K562 (cell line): ENCODE data around the gene ATP23. TPM values are rescaled to one million over a fixed set of nuclear protein-coding genes. Genes with fewer than 3 reads are reported as not detected.

Experiments used
- ATAC-seq: fragments of 200-7000 bp; cut with Tn5 transposase; 3 replicates; pipeline ENCODE4 v1.9.1; 2020; ENCODE audit warnings: moderate library complexity
- BruUV-seq: library from RNA; stranded (reverse); fragments of 400-500 nt; replicated peaks from 2 replicates; lab custom pipeline; 2021; lab: Mats Ljungman, UMichigan
- CTCF ChIA-PET: fragments of 300-600 bp; formaldehyde crosslinking; extraction: SDS; loops from one replicate; lab custom pipeline; 2021; ENCODE audit warnings: low intra/inter-chr PET ratio; lab: Yijun Ruan, JAX
- POLR2A ChIA-PET: fragments of 300-600, 350-650 bp; sonication (Branson Sonifier 250); formaldehyde crosslinking; extraction: SDS; loops from one replicate; lab custom pipeline; 2021; ENCODE audit warnings: antibody characterized with exemption, inconsistent platforms; lab: Yijun Ruan, JAX
- DNase-seq, 4 experiments: peaks; one replicate each; pipeline versions ENCODE4 v3.0.0 to v3.0.0-alpha.2; 2011 to 2018; ENCODE audit warnings: low spot score in 3 of 4, mixed read lengths in 3 of 4; ENCODE audit errors: extremely low read depth in 1 of 4
- FAIRE-seq: peaks from 2 replicates; lab custom pipeline; 2011; peaks lifted over from hg19 to GRCh38; lab: Jason Lieb, UNC
- H2AFZ ChIP-seq: 2 replicates; pipeline ENCODE4 v1.6.0; 2011; ENCODE audit warnings: low read depth, low read length, control low read depth, inconsistent platforms
- H3K27ac ChIP-seq: fragments of 200-600 bp; 3 replicates; pipeline ENCODE4 v1.8.0; 2011; ENCODE audit warnings: low read depth, mild to moderate bottlenecking, control low read depth, inconsistent platforms, low read length, moderate library complexity, mixed read lengths; ENCODE audit errors: extremely low read depth
- H3K27me3 ChIP-seq, 2 experiments: fragments of 300-600 bp in 1 of 2; 2 replicates in 1 of 2; 3 replicates in 1 of 2; pipeline versions ENCODE4 v1.6.0 to v1.8.0; 2011; ENCODE audit warnings: inconsistent platforms in 2 of 2, low read length in 2 of 2, mild to moderate bottlenecking in 1 of 2, mixed read lengths in 1 of 2, moderate library complexity in 1 of 2; ENCODE audit not compliant: control insufficient read depth in 2 of 2, insufficient read depth in 2 of 2
- H3K36me3 ChIP-seq: fragments of 300-600 bp; 3 replicates; pipeline ENCODE4 v1.8.0; 2011; ENCODE audit warnings: mild to moderate bottlenecking, low read length, inconsistent platforms; ENCODE audit not compliant: control insufficient read depth, insufficient read depth
- H3K4me1 ChIP-seq, 2 experiments: fragments of 200-600 bp in 1 of 2; replicated peaks in 1 of 2; 2 replicates in 1 of 2; 3 replicates in 1 of 2; pipeline versions ENCODE4 v1.5.1 to v1.8.0; 2011; ENCODE audit warnings: inconsistent platforms in 2 of 2, low read length in 2 of 2, mild to moderate bottlenecking in 1 of 2, mixed read lengths in 1 of 2, moderate library complexity in 1 of 2; ENCODE audit not compliant: control insufficient read depth in 2 of 2, insufficient read depth in 2 of 2
- H3K4me2 ChIP-seq: 2 replicates; pipeline ENCODE4 v1.6.1; 2011; ENCODE audit warnings: low read length, control low read depth, inconsistent platforms, mixed read lengths; ENCODE audit not compliant: insufficient read depth
- H3K4me3 ChIP-seq: fragments of 200-600 bp; sonication (generic), shearing (Covaris generic); 2 replicates; pipeline ENCODE4 v1.5.1; 2016; ENCODE audit warnings: control low read depth, inconsistent platforms
- H3K79me2 ChIP-seq: fragments of 200-600 bp; 3 replicates; pipeline ENCODE4 v1.8.0; 2011; ENCODE audit warnings: low read length, inconsistent platforms; ENCODE audit not compliant: control insufficient read depth, insufficient read depth
- H3K9ac ChIP-seq, 2 experiments: 2 replicates each; pipeline versions ENCODE4 v1.6.0 to v1.6.1; 2011; ENCODE audit warnings: low read depth in 2 of 2, low read length in 2 of 2, control low read depth in 1 of 2, inconsistent platforms in 1 of 2, mild to moderate bottlenecking in 1 of 2, mixed read lengths in 1 of 2; ENCODE audit not compliant: insufficient read depth in 1 of 2
- H3K9me1 ChIP-seq: one replicate; pipeline ENCODE4 v1.6.0; 2011; ENCODE audit warnings: inconsistent platforms, mild to moderate bottlenecking, low read length, moderate library complexity; ENCODE audit not compliant: control insufficient read depth, insufficient read depth
- H3K9me3 ChIP-seq: replicated peaks from 2 replicates; pipeline ENCODE4 v1.5.1; 2011; ENCODE audit warnings: low read depth, low read length, inconsistent platforms; ENCODE audit not compliant: control insufficient read depth, insufficient read depth
- H4K20me1 ChIP-seq: replicated peaks from 2 replicates; pipeline ENCODE4 v1.6.1; 2011; ENCODE audit warnings: low read length, inconsistent platforms, mixed read lengths; ENCODE audit not compliant: control insufficient read depth, insufficient read depth
- ATF3 ChIP-seq, 2 experiments: fragments of 450-650 bp in 1 of 2; sonication (generic) in 1 of 2; formaldehyde crosslinking in 1 of 2; IDR thresholded peaks in 1 of 2; conservative IDR thresholded peaks in 1 of 2; 2 replicates each; pipeline versions ENCODE4 v1.6.1 to v1.8.1; 2016 to 2023; ENCODE audit warnings: mild to moderate bottlenecking in 2 of 2, moderate library complexity in 2 of 2, inconsistent platforms in 1 of 2, missing genetic modification reagents in 1 of 2
- BCOR ChIP-seq: fragments of 450-650 bp; IDR thresholded peaks from 2 replicates; pipeline ENCODE4 v1.6.1; 2016
- CEBPB ChIP-seq: fragments of 450-650 bp; IDR thresholded peaks from 2 replicates; pipeline ENCODE4 v1.6.1; 2016; ENCODE audit warnings: missing genetic modification characterization, missing compliant biosample characterization
- CEBPG ChIP-seq, 3 experiments: fragments of 200-800 bp in 1 of 3; sonication (Bioruptor generic) in 1 of 3; sonication (generic) in 1 of 3; formaldehyde crosslinking in 1 of 3; IDR thresholded peaks in 2 of 3; conservative IDR thresholded peaks in 1 of 3; 2 replicates each; pipeline versions ENCODE4 v1.6.1 to v1.8.0; 2016 to 2022; ENCODE audit warnings: missing compliant biosample characterization in 2 of 3, missing genetic modification characterization in 2 of 3, mild to moderate bottlenecking in 1 of 3, missing genetic modification reagents in 1 of 3
- HMG20A ChIP-seq: fragments of 450-650 bp; formaldehyde crosslinking; conservative IDR thresholded peaks from 2 replicates; pipeline ENCODE4 v1.4.0; 2020; ENCODE audit warnings: mild to moderate bottlenecking, mixed read lengths
- MED1 ChIP-seq: sonication (generic); formaldehyde crosslinking; IDR thresholded peaks from 2 replicates; pipeline ENCODE4 v1.8.1; 2023; ENCODE audit warnings: missing genetic modification reagents, borderline replicate concordance
- RBM25 ChIP-seq: fragments of 200-400 bp; formaldehyde crosslinking; IDR thresholded peaks from 2 replicates; pipeline ENCODE4 v1.6.1; 2018; ENCODE audit warnings: low read length, low read depth, moderate library complexity; ENCODE audit not compliant: severe bottlenecking
- ZNF121 ChIP-seq: sonication (generic); formaldehyde crosslinking; conservative IDR thresholded peaks from 2 replicates; pipeline ENCODE4 v1.8.0; 2022; ENCODE audit warnings: missing genetic modification reagents
- ZNF384 ChIP-seq: IDR thresholded peaks from 2 replicates; pipeline ENCODE4 v1.6.1; 2012; ENCODE audit warnings: low read depth, low read length, improper control_type of control experiment
- WGBS: fragments of 100-300 bp; shearing (Covaris generic); methylation state at CpG from one replicate; pipeline ENCODE4 v1.1.6; 2016; ENCODE audit warnings: low coverage, mixed read lengths; ENCODE audit not compliant: insufficient coverage; ENCODE audit errors: missing lambda C conversion rate; 5-methylcytosine and 5-hydroxymethylcytosine counted together
- in situ Hi-C: fragments of 300-500 bp; cut with MboI; formaldehyde crosslinking; loops from 4 replicates; pipeline ENCODE4 v1.15.0; 2018; ENCODE audit warnings: inconsistent platforms, mixed read lengths
- intact Hi-C: fragments of 100-400 bp; cut with micrococcal nuclease; formaldehyde crosslinking; loops from 2 replicates; pipeline ENCODE4 v1.14.2; 2022
- polyA plus RNA-seq, 8 experiments: library from polyadenylated mRNA; depleted of rRNA in 4 of 8; stranded (reverse) in 5 of 8; unstranded in 3 of 8; fragments of >200 nt; fragmentation: Nextera tagmentation in 2 of 8; fragmentation: Illumina TruSeq in 1 of 8; extraction: Ambion mirVana in 2 of 8; extraction: Trizol in 1 of 8; gene quantifications; 2 replicates each; pipeline versions ENCODE4 v1.2.1 to v1.2.3, GENCODE V29; 2011 to 2014; ENCODE audit warnings: inconsistent platforms in 1 of 8, missing spikeins in 1 of 8
- total RNA-seq, 7 experiments: library from RNA; depleted of rRNA in 6 of 7; stranded (reverse); fragments of >200 nt in 6 of 7; fragmentation: Illumina TruSeq in 2 of 7; extraction: Trizol in 2 of 7; gene quantifications; 2 replicates each; pipeline versions ENCODE4 v1.2.1 to v1.2.3, GENCODE V29; 2011 to 2021; ENCODE audit warnings: low replicate concordance in 1 of 7

ATP23 gene
- total and polyA plus RNA-seq, 9 of the 15 experiments (the other 6 are each of a cell fraction or from before 2014, with no cell fraction given) = 8.3 to 53.7 (median 28.5) TPM

- 73% methylated on average over 2 of the region's 2 CpGs for WGBS
- no peak for FAIRE-seq
- H3K4me2 ChIP-seq = peak overlapping the region; percentile 21; the same call in 1 of the 2 replicates
- no peak overlapping the region for H3K4me3 ChIP-seq
- H3K9me1 ChIP-seq = no peaks in the 10 kb centered on the region
- H3K9ac ChIP-seq = 0 out of 4 replicates have a peak overlapping the region, but pooled peaks of 1 of the 2 experiments have one; percentile 53
- no peak overlapping the region for H2AFZ ChIP-seq
- CTCF ChIA-PET = no interaction called here
- POLR2A ChIA-PET = interaction anchor here (1.2 to 3.3 kb wide), 2 partner anchors 9 to 10 kb away, joined by 3 to 17 read pairs; no protein-coding TSS in a partner anchor
- intact Hi-C loops (no loop called here), in situ Hi-C loops (no loop called here)
- H3K79me2 ChIP-seq = peaks cover 34% of the 10 kb centered on the region
- no peak for DNase-seq
- peaks cover 31% of the 10 kb centered on the region for H3K36me3 ChIP-seq
- TF ChIP-seq CEBPG (CRISPR knock-in tag; IDR thresholded peaks at IDR 0.05) = peak; percentile 64; the same call in 1 of the 2 replicates
- TF ChIP-seq CEBPG (tag; conservative IDR thresholded peaks at IDR 0.05 in 1 of 2, IDR thresholded peaks at IDR 0.05 in 1 of 2) = no peak
- TF ChIP-seq RBM25 = peak; percentile 20
- peak; percentile 50; the same call in 1 of the 2 replicates for TF ChIP-seq CEBPB
- peak; percentile 6; the same call in 1 of the 2 replicates for TF ChIP-seq ZNF384
- TF ChIP-seq MED1 (CRISPR knock-in tag) = no peak
- TF ChIP-seq ATF3 (IDR thresholded peaks at IDR 0.05) = peak; percentile 69
- no peak for TF ChIP-seq ATF3 (CRISPR knock-in tag; conservative IDR thresholded peaks at IDR 0.05)
- no peak for TF ChIP-seq HMG20A (CRISPR knock-in tag)
- TF ChIP-seq ZNF121 (CRISPR knock-in tag) = peak; percentile 67
- TF ChIP-seq BCOR = peak; percentile 58; the same call in 1 of the 2 replicates
- TF ChIP-seq, all 486 proteins: peak for 7
- Histone ChIP-seq H3K9me3 (no peaks in the 10 kb centered on the region), H3K27me3 (no peaks in the 10 kb centered on the region), H3K27ac (no peak overlapping the region), H4K20me1 (no peaks in the 10 kb centered on the region), H3K4me1 (peaks cover 0 to 2% of the 10 kb centered on the region in 2 experiments; a peak in 4 of 5 replicates)
- ATAC-seq = no peak
- no TSS peak for BruUV-seq
Measured at GRCh38 chr12:57943438-57944080, 2.2 kb downstream of the ATP23 start.
